HepG2 (cell line): Measurements from ENCODE around the gene PPOX. TPM values are rescaled to one million over a fixed set of nuclear protein-coding genes. Genes with fewer than 3 reads are reported as not detected.

ENCODE experiments used
- ATAC-seq: fragments of 200-7000 bp; cut with Tn5 transposase; 3 replicates; pipeline ENCODE4 v1.9.1; 2020; ENCODE audit warnings: mild to moderate bottlenecking, moderate library complexity
- BruUV-seq: library from RNA; stranded (reverse); fragments of 400-500 nt; replicated peaks from 2 replicates; lab custom pipeline; 2021; lab: Mats Ljungman, UMichigan
- CTCF ChIA-PET: fragments of 300-600 bp; formaldehyde crosslinking; extraction: SDS; loops from one replicate; lab custom pipeline; 2021; ENCODE audit warnings: low total read pairs, inconsistent platforms, low intra/inter-chr PET ratio; lab: Yijun Ruan, JAX
- POLR2A ChIA-PET: fragments of 350-600 bp; sonication (Branson Sonifier 250); formaldehyde crosslinking; loops from one replicate; lab custom pipeline; 2020; ENCODE audit warnings: antibody characterized with exemption, inconsistent platforms; lab: Yijun Ruan, JAX
- DNase-seq: peaks from one replicate; pipeline ENCODE4 v3.0.0-alpha.2; 2015; ENCODE audit warnings: low spot score
- FAIRE-seq: peaks from 3 replicates; lab custom pipeline; 2011; peaks lifted over from hg19 to GRCh38; lab: Jason Lieb, UNC
- H2AFZ ChIP-seq: one replicate; pipeline ENCODE4 v1.6.1; 2011; ENCODE audit warnings: low read length, inconsistent platforms
- H3K27ac ChIP-seq: fragments of 300-600 bp; 3 replicates; pipeline ENCODE4 v1.8.0; 2011; ENCODE audit warnings: mixed run types, mild to moderate bottlenecking, mixed read lengths, low read length, inconsistent platforms; ENCODE audit not compliant: insufficient read depth; ENCODE audit errors: extremely low read length
- H3K27me3 ChIP-seq, 2 experiments: fragments of 200-600 bp in 1 of 2; 2 replicates in 1 of 2; 3 replicates in 1 of 2; pipeline versions ENCODE4 v1.6.0 to v1.8.0; 2011; ENCODE audit warnings: low read length in 2 of 2, mild to moderate bottlenecking in 2 of 2, moderate library complexity in 2 of 2, inconsistent platforms in 1 of 2; ENCODE audit not compliant: insufficient read depth in 2 of 2, control insufficient read depth in 1 of 2
- H3K36me3 ChIP-seq, 2 experiments: fragments of 200-600 bp in 1 of 2; replicated peaks in 1 of 2; 2 replicates in 1 of 2; 3 replicates in 1 of 2; pipeline versions ENCODE4 v1.5.1 to v1.8.0; 2011; ENCODE audit warnings: low read length in 2 of 2, inconsistent platforms in 1 of 2; ENCODE audit not compliant: insufficient read depth in 2 of 2, control insufficient read depth in 1 of 2
- H3K4me1 ChIP-seq: 2 replicates; pipeline ENCODE4 v1.5.1; 2012; ENCODE audit warnings: low read length, inconsistent platforms; ENCODE audit not compliant: insufficient read depth
- H3K4me2 ChIP-seq: 2 replicates; pipeline ENCODE4 v1.6.0; 2011; ENCODE audit warnings: low read depth, low read length, inconsistent platforms
- H3K4me3 ChIP-seq, 3 experiments: fragments of 200-600 bp in 1 of 3; sonication (generic), shearing (Covaris generic) in 1 of 3; replicated peaks in 1 of 3; 2 replicates each; pipeline ENCODE4 v1.5.1; 2011 to 2016; ENCODE audit warnings: low read length in 3 of 3, inconsistent platforms in 2 of 3, low read depth in 2 of 3, mild to moderate bottlenecking in 2 of 3, control low read depth in 1 of 3, mixed read lengths in 1 of 3; ENCODE audit not compliant: insufficient read depth in 1 of 3
- H3K79me2 ChIP-seq: one replicate; pipeline ENCODE4 v1.6.1; 2011; ENCODE audit warnings: low read length, inconsistent platforms; ENCODE audit not compliant: insufficient read depth
- H3K9ac ChIP-seq: 2 replicates; pipeline ENCODE4 v1.6.0; 2011; ENCODE audit warnings: mild to moderate bottlenecking, low read depth, low read length, inconsistent platforms; ENCODE audit not compliant: insufficient read depth
- H3K9me3 ChIP-seq: 2 replicates; pipeline ENCODE4 v1.5.1; 2012; ENCODE audit warnings: mild to moderate bottlenecking, low read length
- H4K20me1 ChIP-seq: 2 replicates; pipeline ENCODE4 v1.6.0; 2011; ENCODE audit warnings: inconsistent platforms, mild to moderate bottlenecking, low read length, moderate library complexity; ENCODE audit not compliant: insufficient read depth
- CHD4 ChIP-seq: fragments of 200-600 bp; sonication (generic); IDR thresholded peaks from 2 replicates; pipeline ENCODE4 v1.7.0; 2017; ENCODE audit warnings: mild to moderate bottlenecking, low read length, borderline replicate concordance
- ELF1 ChIP-seq: sonication (generic); formaldehyde crosslinking; IDR thresholded peaks from 2 replicates; pipeline ENCODE4 v1.4.0; 2020; ENCODE audit warnings: missing genetic modification reagents
- ESRRA ChIP-seq: sonication (generic); formaldehyde crosslinking; IDR thresholded peaks from 2 replicates; pipeline ENCODE4 v1.5.1; 2020; ENCODE audit warnings: mild to moderate bottlenecking, low read depth, missing genetic modification reagents
- HMGA1 ChIP-seq: sonication (generic); formaldehyde crosslinking; conservative IDR thresholded peaks from 2 replicates; pipeline ENCODE4 v1.4.0; 2020; ENCODE audit warnings: missing genetic modification reagents
- JUNB ChIP-seq: sonication (generic); formaldehyde crosslinking; IDR thresholded peaks from 2 replicates; pipeline ENCODE4 v1.8.0; 2022; ENCODE audit warnings: missing genetic modification reagents, mild to moderate bottlenecking, borderline replicate concordance
- MAZ ChIP-seq, 2 experiments: sonication (generic) in 1 of 2; formaldehyde crosslinking in 1 of 2; IDR thresholded peaks; 2 replicates each; pipeline versions ENCODE4 v1.5.0 to v1.6.1; 2012 to 2020; ENCODE audit warnings: low read depth in 2 of 2, mild to moderate bottlenecking in 2 of 2, borderline replicate concordance in 1 of 2, improper control_type of control experiment in 1 of 2, low read length in 1 of 2, missing genetic modification reagents in 1 of 2, moderate library complexity in 1 of 2
- MED1 ChIP-seq: sonication (generic); formaldehyde crosslinking; IDR thresholded peaks from 2 replicates; pipeline ENCODE4 v1.4.0; 2020; ENCODE audit warnings: missing genetic modification reagents
- PREB ChIP-seq: sonication (generic); formaldehyde crosslinking; IDR thresholded peaks from 2 replicates; pipeline ENCODE4 v1.4.0; 2020; ENCODE audit warnings: missing genetic modification reagents
- RBM39 ChIP-seq: fragments of 200-400 bp; formaldehyde crosslinking; IDR thresholded peaks from one replicate; pipeline ENCODE4 v1.6.1; 2018; ENCODE audit warnings: antibody characterized with exemption, mild to moderate bottlenecking, low read depth, low read length; ENCODE audit not compliant: poor library complexity, severe bottlenecking
- REXO4 ChIP-seq: sonication (generic); formaldehyde crosslinking; IDR thresholded peaks from 2 replicates; pipeline ENCODE4 v1.8.0; 2022; ENCODE audit warnings: missing genetic modification reagents, mild to moderate bottlenecking, borderline replicate concordance
- SPEN ChIP-seq: sonication (generic); formaldehyde crosslinking; IDR thresholded peaks from 2 replicates; pipeline ENCODE4 v1.5.1; 2020; ENCODE audit warnings: low read depth, mild to moderate bottlenecking, missing genetic modification reagents
- THRA ChIP-seq: sonication (generic); formaldehyde crosslinking; IDR thresholded peaks from 2 replicates; pipeline ENCODE4 v1.4.0; 2020; ENCODE audit warnings: missing genetic modification reagents, borderline replicate concordance
- ZC3H13 ChIP-seq: sonication (generic); formaldehyde crosslinking; IDR thresholded peaks from 2 replicates; pipeline ENCODE4 v1.8.1; 2023; ENCODE audit warnings: mild to moderate bottlenecking, missing genetic modification reagents, moderate library complexity
- ZNF549 ChIP-seq: sonication (generic); formaldehyde crosslinking; IDR thresholded peaks from 2 replicates; pipeline ENCODE4 v1.5.0; 2020; ENCODE audit warnings: missing genetic modification reagents
- ZNF781 ChIP-seq: sonication (generic); formaldehyde crosslinking; IDR thresholded peaks from 2 replicates; pipeline ENCODE4 v1.5.1; 2020; ENCODE audit warnings: borderline replicate concordance, mild to moderate bottlenecking, missing genetic modification reagents; ENCODE audit errors: not compliant biosample characterization
- ZSCAN30 ChIP-seq: sonication (generic); formaldehyde crosslinking; IDR thresholded peaks from 2 replicates; pipeline ENCODE4 v1.5.0; 2020; ENCODE audit warnings: mild to moderate bottlenecking, missing genetic modification reagents
- WGBS: methylation state at CpG from one replicate; pipeline ENCODE4 v1.1.6; 2017; ENCODE audit warnings: low lambda C conversion rate; 5-methylcytosine and 5-hydroxymethylcytosine counted together
- in situ Hi-C: cut with HindIII; loops from 2 replicates; pipeline ENCODE4 v1.10.0; 2017; ENCODE audit warnings: low pct_unique_long_range_greater_than_20kb; ENCODE audit not compliant: extremely low pct_ligation_motif_present
- intact Hi-C: fragments of 100-400 bp; cut with micrococcal nuclease; formaldehyde crosslinking; loops from one replicate; pipeline ENCODE4 v1.10.0; 2022; ENCODE audit not compliant: unreplicated experiment
- polyA plus RNA-seq, 8 experiments: library from polyadenylated mRNA; depleted of rRNA in 3 of 8; stranded (reverse) in 7 of 8; unstranded in 1 of 8; fragments of >200 nt; fragmentation: Illumina TruSeq in 4 of 8; extraction: Trizol in 4 of 8; gene quantifications; 2 replicates each; pipeline versions ENCODE4 v1.2.1 to v1.2.3, GENCODE V29; 2011 to 2016; ENCODE audit warnings: low read depth in 4 of 8, missing spikeins in 1 of 8, mixed read lengths in 1 of 8; ENCODE audit not compliant: insufficient read depth in 1 of 8
- total RNA-seq, 5 experiments: library from RNA; depleted of rRNA; stranded (reverse); fragments of >200 nt; fragmentation: Illumina TruSeq; extraction: Trizol; gene quantifications; 2 replicates each; pipeline ENCODE4 v1.2.3, GENCODE V29; 2016; ENCODE audit warnings: low read depth in 1 of 5
- TF ChIP-seq, protein P1 (sequence below): sonication (generic); formaldehyde crosslinking; IDR thresholded peaks from 2 replicates; pipeline ENCODE4 v1.4.0; 2020; ENCODE audit warnings: mild to moderate bottlenecking, missing genetic modification reagents
- TF ChIP-seq, protein P2 (sequence below): sonication (generic); formaldehyde crosslinking; IDR thresholded peaks from 2 replicates; pipeline ENCODE4 v1.4.0; 2020; ENCODE audit warnings: missing genetic modification reagents

Gene PPOX
- total and polyA plus RNA-seq, 2 of the 13 experiments (the other 11 are each of a cell fraction or from before 2014, with no cell fraction given): 15.5 to 27.7 TPM

GRCh38 chr1:161117759-161118581 lies 48.3 kb upstream of the PPOX start, which contains the start of the genes NIT1 and PFDN2:
NIT1 (plus strand) TSS chr1:161118105; CDS start chr1:161118177, 72 bp downstream.
PFDN2 (minus strand) TSS chr1:161118037; CDS start chr1:161118026, 11 bp downstream.
- H2AFZ ChIP-seq: peak within 1 kb of the TSS; percentile 45
- H3K27ac ChIP-seq: peak within 1 kb of the TSS; percentile 88
- ChIA-PET CTCF (no interaction called here), POLR2A (interaction anchor here (0.6 to 2.8 kb wide), 13 partner anchors 9 to 105 kb away, joined by 3 to 19 read pairs (median 4); partner anchors contain the start of genes B4GALT3, F11R, KLHDC9 and PPOX)
- peaks cover 63% of the 10 kb centered on the region for H3K79me2 ChIP-seq
- H3K9me3 ChIP-seq: no peaks in the 10 kb centered on the region
- H3K9ac ChIP-seq: peak within 1 kb of the TSS; percentile 96
- H3K36me3 ChIP-seq: peaks cover 13 to 36% of the 10 kb centered on the region in 2 experiments
- FAIRE-seq: peak; percentile 12
- peaks cover 58% of the 10 kb centered on the region for H3K4me1 ChIP-seq
- ATAC-seq: peak; percentile 92
- H3K4me2 ChIP-seq: peak within 1 kb of the TSS; percentile 98
- BruUV-seq: no TSS peak
- peaks cover 7% of the 10 kb centered on the region; the same call in 1 of the 2 replicates for H4K20me1 ChIP-seq
- 2% methylated on average over 24 of the region's 58 CpGs for WGBS
- H3K4me3 ChIP-seq: peak within 1 kb of the TSS; percentile 95 to 99 (median 96)
- intact Hi-C loops: no loop called here
- H3K27me3 ChIP-seq: no peaks in the 10 kb centered on the region; a peak in 1 of 5 replicates
- DNase-seq: peak; percentile 77
- in situ Hi-C loops: no loop called here
- peak; percentile 80 for TF ChIP-seq SPEN (CRISPR knock-in tag)
- TF ChIP-seq ELF1 (CRISPR knock-in tag): peak; percentile 70
- TF ChIP-seq ESRRA (CRISPR knock-in tag): no peak
- TF ChIP-seq JUNB: no peak
- TF ChIP-seq HMGA1: no peak
- 0 out of 2 replicates have a peak, but pooled peaks have one; percentile 31 for TF ChIP-seq PREB (CRISPR knock-in tag)
- no peak for TF ChIP-seq CHD4
- TF ChIP-seq ZSCAN30 (CRISPR knock-in tag): no peak
- TF ChIP-seq MED1: peak; percentile 76; the same call in 1 of the 2 replicates
- TF ChIP-seq REXO4 (CRISPR knock-in tag): no peak
- no peak for TF ChIP-seq ZNF549 (CRISPR knock-in tag)
- TF ChIP-seq, protein P1, sequence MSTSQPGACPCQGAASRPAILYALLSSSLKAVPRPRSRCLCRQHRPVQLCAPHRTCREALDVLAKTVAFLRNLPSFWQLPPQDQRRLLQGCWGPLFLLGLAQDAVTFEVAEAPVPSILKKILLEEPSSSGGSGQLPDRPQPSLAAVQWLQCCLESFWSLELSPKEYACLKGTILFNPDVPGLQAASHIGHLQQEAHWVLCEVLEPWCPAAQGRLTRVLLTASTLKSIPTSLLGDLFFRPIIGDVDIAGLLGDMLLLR (CRISPR knock-in tag): no peak
- peak; percentile 43; the same call in 1 of the 2 replicates for TF ChIP-seq ZC3H13 (CRISPR knock-in tag)
- TF ChIP-seq MAZ (IDR thresholded peaks at IDR 0.05; ENCODE audit: borderline replicate concordance, low read depth, low read length): peak; percentile 27; the same call in 1 of the 2 replicates
- peak; percentile 80; the same call in 1 of the 2 replicates for TF ChIP-seq MAZ (CRISPR knock-in tag; IDR thresholded peaks at IDR 0.05; ENCODE audit: low read depth)
- TF ChIP-seq RBM39: peak; percentile 52
- no peak for TF ChIP-seq ZNF781 (CRISPR knock-in tag)
- no peak; the same call in 1 of the 2 replicates for TF ChIP-seq THRA (CRISPR knock-in tag)
- TF ChIP-seq, protein P2, sequence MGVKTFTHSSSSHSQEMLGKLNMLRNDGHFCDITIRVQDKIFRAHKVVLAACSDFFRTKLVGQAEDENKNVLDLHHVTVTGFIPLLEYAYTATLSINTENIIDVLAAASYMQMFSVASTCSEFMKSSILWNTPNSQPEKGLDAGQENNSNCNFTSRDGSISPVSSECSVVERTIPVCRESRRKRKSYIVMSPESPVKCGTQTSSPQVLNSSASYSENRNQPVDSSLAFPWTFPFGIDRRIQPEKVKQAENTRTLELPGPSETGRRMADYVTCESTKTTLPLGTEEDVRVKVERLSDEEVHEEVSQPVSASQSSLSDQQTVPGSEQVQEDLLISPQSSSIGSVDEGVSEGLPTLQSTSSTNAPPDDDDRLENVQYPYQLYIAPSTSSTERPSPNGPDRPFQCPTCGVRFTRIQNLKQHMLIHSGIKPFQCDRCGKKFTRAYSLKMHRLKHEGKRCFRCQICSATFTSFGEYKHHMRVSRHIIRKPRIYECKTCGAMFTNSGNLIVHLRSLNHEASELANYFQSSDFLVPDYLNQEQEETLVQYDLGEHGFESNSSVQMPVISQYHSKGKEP: no peak
